Fibroblast of skin of scalp (primary cell): Measurements from ENCODE around the gene PRKCE.
A peak's percentile ranks its signal among the peaks of the same experiment; 100 is the strongest.
"Not testable (repeated sequence)": the region's sequence is repeated elsewhere in the genome, so short reads cannot be mapped to it uniquely, and the experiment has no call there.

ENCODE experiments used
- DNase-seq: peaks from one replicate; pipeline ENCODE4 v3.0.0-alpha.2; 2013

PRKCE gene

DNA sequence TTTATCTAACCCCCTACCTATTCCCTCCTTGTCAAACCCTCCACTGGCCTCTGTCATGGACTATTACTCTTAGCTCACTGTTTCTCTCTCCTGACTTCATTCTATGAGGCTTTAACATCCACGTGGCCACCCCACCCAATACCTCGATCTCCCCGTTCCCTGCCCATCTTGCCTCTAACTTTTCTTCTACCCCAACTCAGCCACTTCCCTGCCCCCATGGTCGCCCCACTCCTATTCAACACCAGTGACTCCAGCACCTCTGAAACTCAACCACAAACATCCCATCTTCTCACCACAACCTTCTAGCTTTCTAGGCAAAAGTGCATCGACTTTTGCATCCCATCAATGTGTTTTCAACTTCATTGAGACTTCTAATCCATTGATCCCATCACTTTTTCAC lies 551.5 kb downstream of the PRKCE start:
- DNase-seq = no peak

DNA sequence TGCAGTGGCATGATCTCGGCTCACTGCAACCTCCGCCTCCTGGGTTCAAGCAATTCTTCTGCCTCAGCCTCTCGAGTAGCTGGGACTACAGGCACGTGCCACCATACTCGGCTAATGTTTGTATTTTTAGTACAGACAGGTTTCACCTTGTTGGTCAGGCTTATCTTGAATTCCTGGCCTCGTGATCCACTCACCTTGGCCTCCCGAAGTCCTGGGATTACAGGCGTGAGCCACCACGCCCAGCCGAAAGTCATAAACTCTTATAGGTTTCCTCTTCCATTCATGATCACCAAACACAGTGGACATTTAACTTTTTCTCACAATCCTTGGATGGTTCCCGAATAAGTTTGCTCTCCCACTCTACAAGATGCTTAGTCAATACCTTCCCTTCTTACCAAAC lies 552.2 kb downstream of the PRKCE start:
- DNase-seq = not testable (repeated sequence)

- DNase-seq = no peak
These were observed 556.1 kb downstream of the PRKCE start for GRCh38 chr2:46207591-46207990.

GRCh38 chr2:46208766-46209165 lies 557.3 kb downstream of the PRKCE start:
- no peak for DNase-seq

- DNase-seq = no peak
These were observed 558.6 kb downstream of the PRKCE start for GRCh38 chr2:46210063-46210462.

DNA sequence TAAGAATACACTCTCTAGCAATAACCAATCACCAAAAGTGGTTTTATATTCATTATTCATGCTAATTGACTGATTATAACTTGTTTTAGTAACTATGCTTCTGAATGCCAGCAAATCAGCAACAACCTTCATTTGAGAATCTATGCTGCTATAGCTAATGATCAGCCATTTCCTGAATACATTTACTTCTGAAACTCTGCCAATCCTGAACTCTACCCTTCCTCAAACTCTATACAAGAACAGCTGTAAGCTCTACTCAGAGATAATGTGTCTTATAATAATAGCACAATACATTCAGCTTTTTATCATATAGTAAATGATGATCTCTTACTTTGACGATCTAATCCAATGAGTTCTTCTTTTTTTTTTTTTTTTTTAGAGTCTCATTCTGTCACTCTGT lies 560.0 kb downstream of the PRKCE start:
- no peak for DNase-seq

DNA sequence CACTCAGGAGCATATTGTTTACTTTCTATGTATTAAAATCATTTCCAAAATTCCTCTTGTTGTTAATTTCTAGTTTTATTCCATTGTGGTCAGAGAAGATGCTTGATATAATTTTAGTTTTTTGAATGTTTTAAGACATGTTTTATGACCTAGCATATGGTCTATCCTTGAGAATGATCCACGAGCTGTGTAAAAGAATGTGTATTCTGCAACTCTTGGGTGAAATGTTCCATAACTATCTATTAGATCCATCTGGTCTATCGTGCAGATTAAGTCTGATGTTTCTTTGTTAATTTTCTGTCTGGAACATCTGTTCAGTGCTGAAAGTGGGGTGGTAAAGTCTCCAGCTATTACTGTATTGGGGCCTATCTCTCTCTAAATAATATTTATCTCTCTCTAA lies 562.4 kb downstream of the PRKCE start:
- DNase-seq = no peak

DNA sequence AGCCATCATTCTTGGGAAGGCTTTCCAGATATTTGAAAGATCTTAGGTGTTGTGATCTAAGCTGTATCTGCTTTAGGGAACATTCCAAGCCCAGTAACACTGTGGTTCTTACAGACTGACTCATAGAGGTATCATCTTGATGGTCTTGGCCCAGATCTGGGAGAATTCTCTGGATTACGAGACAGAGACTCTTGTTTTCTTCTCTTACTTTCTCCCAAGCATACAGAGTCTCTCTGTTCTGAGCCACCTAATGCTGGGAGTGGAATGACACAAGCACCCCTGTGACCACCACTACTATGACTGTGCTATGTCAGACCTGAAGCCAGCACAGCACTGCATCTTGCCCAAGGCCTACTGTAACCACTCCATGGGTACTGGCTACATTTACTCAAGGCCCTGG lies 564.7 kb downstream of the PRKCE start:
- peak; percentile 22 for DNase-seq

DNA sequence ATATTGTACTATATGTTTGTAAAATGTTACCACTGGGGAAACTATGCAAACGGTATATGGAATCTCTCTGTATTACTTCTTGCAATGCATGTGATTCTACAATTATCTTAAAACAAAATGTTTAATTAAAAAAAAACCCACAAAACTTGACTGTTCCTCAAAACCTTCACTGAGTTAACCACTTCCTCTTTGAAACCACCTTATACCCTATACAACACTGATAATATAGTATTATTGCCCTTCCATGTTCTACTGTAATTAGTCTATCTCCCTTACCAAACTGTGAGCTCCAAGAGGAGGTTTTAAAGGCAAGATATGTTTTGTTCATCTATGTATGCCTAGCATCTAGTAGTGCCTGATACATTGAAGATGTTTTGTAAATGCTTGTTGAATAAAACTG lies 572.0 kb downstream of the PRKCE start:
- not testable (repeated sequence) for DNase-seq

DNA sequence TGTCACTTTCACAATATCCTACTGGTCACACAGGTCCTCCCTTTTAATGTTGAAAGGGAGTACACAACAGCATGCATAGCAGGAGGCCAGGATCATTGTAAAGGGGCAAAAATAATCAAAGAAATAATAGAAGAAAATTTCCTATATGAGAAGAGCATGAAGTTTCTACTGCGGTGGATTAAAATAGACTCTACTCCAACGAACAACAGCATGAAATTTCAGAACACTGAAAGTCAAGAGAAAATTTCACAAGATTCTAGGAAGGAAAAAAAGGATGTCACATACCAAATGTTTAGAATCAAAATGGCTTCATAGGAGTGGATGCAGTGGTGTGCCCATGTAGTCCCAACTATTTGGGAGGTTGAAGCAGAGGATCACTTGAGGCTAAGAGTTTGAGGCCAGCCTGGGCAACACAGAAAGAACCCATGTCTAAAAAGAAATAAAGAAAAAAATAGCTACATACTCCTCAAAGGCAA lies 573.7 kb downstream of the PRKCE start:
- DNase-seq = no peak

DNA sequence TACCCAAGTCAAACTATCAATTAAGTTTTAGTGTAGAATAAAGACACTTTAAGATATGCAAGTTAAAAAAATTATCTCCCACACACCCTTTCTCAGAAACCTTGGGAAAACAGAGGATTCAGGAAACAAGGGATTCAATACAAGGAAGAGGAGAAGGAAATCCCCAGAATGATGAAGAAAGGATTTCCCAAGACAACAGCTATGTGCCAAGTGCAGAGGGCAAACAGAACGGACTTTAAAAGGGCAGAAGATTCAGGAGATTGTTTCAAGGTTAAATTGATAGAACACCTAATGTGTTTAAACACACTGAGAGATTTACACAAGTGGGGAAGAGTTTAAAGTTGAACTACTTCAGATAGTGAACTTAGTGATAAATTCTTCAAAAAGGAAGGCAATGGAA lies 574.3 kb downstream of the PRKCE start:
- no peak for DNase-seq

- DNase-seq = no peak
These were observed 575.1 kb downstream of the PRKCE start for GRCh38 chr2:46226620-46227019.

GRCh38 chr2:46227022-46227421 lies 575.5 kb downstream of the PRKCE start:
- DNase-seq = no peak

DNA sequence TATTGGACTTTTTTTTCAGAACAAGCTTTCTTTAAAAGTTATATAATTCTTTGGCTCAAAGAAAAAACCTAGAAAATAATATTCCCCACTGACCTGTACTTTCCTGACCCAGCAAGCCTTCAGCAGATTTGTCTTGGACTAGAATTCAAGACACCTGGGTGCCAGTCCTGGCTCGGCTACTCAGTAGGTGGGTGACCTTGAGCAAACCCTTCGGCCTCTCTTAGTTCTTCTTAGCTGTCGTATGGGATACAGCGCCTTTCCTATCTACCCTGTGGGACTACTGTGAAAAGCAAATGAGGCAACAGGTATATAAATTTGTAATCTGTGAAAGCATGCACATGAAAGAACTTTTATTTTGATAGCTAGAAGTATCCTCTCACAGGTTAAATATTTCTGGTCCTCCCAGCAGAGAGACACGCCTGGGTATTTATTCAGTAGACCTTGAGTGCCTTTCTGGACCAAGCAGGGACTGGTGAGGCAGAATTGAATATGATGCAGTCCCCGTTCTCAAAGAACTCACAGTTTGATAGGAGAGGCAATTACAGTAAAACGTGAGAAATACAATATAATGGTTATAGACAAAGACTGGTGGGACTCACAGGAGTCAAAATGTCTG lies 576.3 kb downstream of the PRKCE start:
- DNase-seq = no peak

DNA sequence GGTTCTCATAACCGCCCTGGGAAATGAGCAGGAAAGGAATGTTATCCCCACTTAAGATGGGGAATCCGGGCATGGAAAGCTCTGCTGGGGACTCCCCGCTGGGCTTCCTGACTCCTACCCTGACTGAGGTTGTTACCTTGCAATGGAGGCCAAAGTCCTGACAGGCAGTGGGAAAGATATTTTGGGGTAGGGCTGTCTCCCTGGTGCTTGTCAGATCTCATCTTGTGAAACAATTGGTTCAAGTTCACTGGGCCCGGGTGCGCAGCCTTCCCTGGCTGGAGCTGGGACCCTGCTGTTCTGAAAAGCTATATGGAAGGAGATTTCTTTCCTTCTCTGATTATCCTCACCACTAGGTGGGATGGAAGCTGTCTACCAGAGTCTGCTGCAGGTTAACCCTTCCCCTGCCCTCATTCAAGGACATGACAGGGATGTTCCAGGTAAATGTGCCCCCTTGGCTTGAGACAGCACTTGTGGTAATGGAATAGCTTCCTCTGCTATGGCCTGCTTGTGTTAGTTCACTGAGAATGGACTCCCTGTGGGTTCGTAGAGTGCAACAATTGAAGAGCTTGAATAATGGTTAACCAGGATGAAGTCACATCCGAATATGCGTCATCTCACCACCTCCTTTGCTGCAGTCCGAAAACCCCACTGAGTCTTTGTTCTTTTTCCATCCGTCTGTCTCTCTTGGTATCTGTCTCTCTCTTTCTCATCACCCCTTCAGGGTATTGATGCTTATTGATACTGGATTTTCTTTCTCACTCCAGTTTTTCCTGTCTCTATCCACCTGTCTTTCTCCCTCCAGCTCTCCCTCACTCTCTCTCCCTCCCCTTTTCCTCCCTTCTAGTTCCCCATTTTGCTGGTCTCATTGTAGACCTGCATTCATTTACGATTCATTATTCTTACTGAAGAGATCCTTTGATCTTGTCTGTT lies 577.9 kb downstream of the PRKCE start:
- peak; percentile 53 for DNase-seq

- DNase-seq = no peak
These were observed 578.7 kb downstream of the PRKCE start for GRCh38 chr2:46230115-46230571.

- DNase-seq = no peak
These were observed 579.4 kb downstream of the PRKCE start for GRCh38 chr2:46230677-46231425.

GRCh38 chr2:46231721-46232120 lies 580.2 kb downstream of the PRKCE start:
- DNase-seq = no peak

DNA sequence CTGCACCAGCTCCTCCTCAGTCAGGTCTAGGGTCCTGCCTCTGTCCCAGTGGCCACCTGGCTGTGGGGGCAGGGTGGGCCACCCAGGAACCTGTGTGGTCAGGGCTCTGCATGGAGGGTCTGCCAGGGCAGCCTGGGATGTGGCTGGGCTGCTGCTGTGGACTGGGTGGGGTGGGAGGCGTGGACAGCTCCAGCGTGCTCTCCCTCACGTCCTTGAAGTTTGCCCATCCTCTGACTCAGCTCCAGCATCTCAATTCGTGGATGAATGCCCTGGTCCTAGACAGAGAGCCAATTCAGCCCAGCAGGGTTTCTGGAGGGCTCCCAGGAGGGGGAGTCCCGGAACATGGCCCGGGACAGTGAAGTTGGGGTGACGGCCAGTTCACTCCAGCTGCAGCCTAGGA lies 581.4 kb downstream of the PRKCE start:
- peak; percentile 55 for DNase-seq

- DNase-seq = no peak
These were observed 584.8 kb downstream of the PRKCE start for GRCh38 chr2:46236006-46236875.

- DNase-seq = no peak
These were observed 585.7 kb downstream of the PRKCE start for GRCh38 chr2:46236876-46237859.
